Caco-2 (cell line): ENCODE results near the gene ZNF208. TPM values are rescaled to one million over a fixed set of nuclear protein-coding genes. Genes with fewer than 3 reads are reported as not detected.
A peak's percentile ranks its signal among the peaks of the same experiment; 100 is the strongest.
"Not testable (repeated sequence)": the region's sequence is repeated elsewhere in the genome, so short reads cannot be mapped to it uniquely, and the experiment has no call there.

Experiments used
- BruUV-seq: library from RNA; stranded (reverse); fragments of 400-500 nt; replicated peaks from 2 replicates; lab custom pipeline; 2021; lab: Mats Ljungman, UMichigan
- CTCF ChIA-PET: fragments of 300-600 bp; sonication (Branson Sonifier 250); formaldehyde crosslinking; loops from one replicate; lab custom pipeline; 2022; ENCODE audit warnings: antibody characterized with exemption; lab: Charles Lee
- POLR2A ChIA-PET: fragments of 300-600 bp; sonication (Branson Sonifier 250); formaldehyde crosslinking; loops from one replicate; lab custom pipeline; 2022; ENCODE audit warnings: antibody characterized with exemption; lab: Charles Lee
- DNase-seq, 2 experiments: peaks; one replicate each; pipeline versions ENCODE4 v3.0.0 to v3.0.0-alpha.2; 2020 to 2022
- H3K27me3 ChIP-seq: replicated peaks from 2 replicates; pipeline ENCODE4 v1.6.0; 2011; ENCODE audit warnings: low read length; ENCODE audit not compliant: control insufficient read depth, insufficient read depth
- H3K36me3 ChIP-seq: 2 replicates; pipeline ENCODE4 v1.5.1; 2011; ENCODE audit warnings: low read length; ENCODE audit not compliant: control insufficient read depth, insufficient read depth
- H3K4me1 ChIP-seq: fragments of 250-450 bp; sonication (Bioruptor Pico); 2 replicates; pipeline ENCODE4 v1.5.1; 2020; ENCODE audit warnings: mild to moderate bottlenecking
- H3K4me3 ChIP-seq: 2 replicates; pipeline ENCODE4 v1.5.1; 2011; ENCODE audit warnings: low read depth, mild to moderate bottlenecking, control low read depth, low read length
- H3K9me3 ChIP-seq: fragments of 250-450 bp; sonication (Bioruptor Pico); 2 replicates; pipeline ENCODE4 v1.5.1; 2020; ENCODE audit warnings: mild to moderate bottlenecking, moderate library complexity
- H3K27ac Mint-ChIP-seq: one replicate; pipeline ENCODE4 v1.8.0; 2022; ENCODE audit warnings: mixed read lengths; ENCODE audit not compliant: unreplicated experiment
- H3K27me3 Mint-ChIP-seq: one replicate; pipeline ENCODE4 v1.8.0; 2022; ENCODE audit warnings: mixed read lengths; ENCODE audit not compliant: insufficient read depth, unreplicated experiment
- H3K36me3 Mint-ChIP-seq: one replicate; pipeline ENCODE4 v1.8.0; 2022; ENCODE audit warnings: mild to moderate bottlenecking, mixed read lengths; ENCODE audit not compliant: insufficient read depth, unreplicated experiment
- H3K4me1 Mint-ChIP-seq: one replicate; pipeline ENCODE4 v1.8.0; 2022; ENCODE audit warnings: low read depth, mixed read lengths; ENCODE audit not compliant: unreplicated experiment
- H3K4me3 Mint-ChIP-seq: one replicate; pipeline ENCODE4 v1.8.0; 2022; ENCODE audit warnings: mild to moderate bottlenecking, moderate library complexity, mixed read lengths; ENCODE audit not compliant: unreplicated experiment
- H3K9me3 Mint-ChIP-seq: one replicate; pipeline ENCODE4 v1.8.0; 2022; ENCODE audit warnings: mixed read lengths; ENCODE audit not compliant: unreplicated experiment
- intact Hi-C: fragments of 100-400 bp; cut with micrococcal nuclease; formaldehyde crosslinking; loops from one replicate; pipeline ENCODE4 v1.10.0; 2022; ENCODE audit not compliant: unreplicated experiment
- total RNA-seq: library from RNA; stranded (reverse); gene quantifications from 2 replicates; pipeline ENCODE4 v1.2.3, GENCODE V29; 2022
- TF ChIP-seq, protein P1 (sequence below), 2 experiments: fragments of 200-600 bp in 1 of 2; IDR thresholded peaks; 1 replicate in 1 of 2; 2 replicates in 1 of 2; pipeline versions ENCODE4 v1.5.1 to v1.8.0; 2011 to 2022; ENCODE audit warnings: antibody characterized with exemption in 1 of 2, control low read depth in 1 of 2, inconsistent platforms in 1 of 2, low read depth in 1 of 2, low read length in 1 of 2, mild to moderate bottlenecking in 1 of 2, moderate library complexity in 1 of 2; ENCODE audit not compliant: insufficient read depth in 1 of 2, severe bottlenecking in 1 of 2, unreplicated experiment in 1 of 2

The ZNF208 gene
- total RNA-seq, 1 experiment from 2014 or later = not detected

DNA sequence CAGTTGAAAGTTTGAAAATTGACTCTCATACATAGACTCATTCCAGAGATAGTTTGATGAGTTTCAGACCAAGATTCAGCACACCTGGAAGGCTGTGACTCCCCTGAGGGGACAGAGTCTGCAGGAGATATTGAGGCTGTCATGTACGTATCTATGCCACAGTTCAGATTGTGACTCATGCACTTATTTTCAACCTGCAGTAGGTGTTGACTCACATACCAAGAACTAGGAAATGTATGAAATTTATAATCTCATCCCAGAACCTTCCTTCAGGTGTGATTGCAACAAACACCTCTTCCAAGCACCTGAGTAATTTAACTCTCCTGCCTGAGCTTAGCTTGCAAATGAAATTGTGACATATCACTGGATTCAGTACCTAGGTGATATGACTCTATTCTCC is 110.3 kb downstream of the ZNF208 start:
- H3K36me3 Mint-ChIP-seq = no peaks in the 10 kb centered on the region
- no peaks in the 10 kb centered on the region for H3K4me1 ChIP-seq
- no peak overlapping the region for H3K4me3 ChIP-seq
- ChIA-PET POLR2A (no interaction called here), CTCF (no interaction called here)
- no peak for DNase-seq
- H3K9me3 ChIP-seq = no peaks in the 10 kb centered on the region; the same call in 1 of the 2 replicates
- no TSS peak for BruUV-seq
- TF ChIP-seq, protein P1, sequence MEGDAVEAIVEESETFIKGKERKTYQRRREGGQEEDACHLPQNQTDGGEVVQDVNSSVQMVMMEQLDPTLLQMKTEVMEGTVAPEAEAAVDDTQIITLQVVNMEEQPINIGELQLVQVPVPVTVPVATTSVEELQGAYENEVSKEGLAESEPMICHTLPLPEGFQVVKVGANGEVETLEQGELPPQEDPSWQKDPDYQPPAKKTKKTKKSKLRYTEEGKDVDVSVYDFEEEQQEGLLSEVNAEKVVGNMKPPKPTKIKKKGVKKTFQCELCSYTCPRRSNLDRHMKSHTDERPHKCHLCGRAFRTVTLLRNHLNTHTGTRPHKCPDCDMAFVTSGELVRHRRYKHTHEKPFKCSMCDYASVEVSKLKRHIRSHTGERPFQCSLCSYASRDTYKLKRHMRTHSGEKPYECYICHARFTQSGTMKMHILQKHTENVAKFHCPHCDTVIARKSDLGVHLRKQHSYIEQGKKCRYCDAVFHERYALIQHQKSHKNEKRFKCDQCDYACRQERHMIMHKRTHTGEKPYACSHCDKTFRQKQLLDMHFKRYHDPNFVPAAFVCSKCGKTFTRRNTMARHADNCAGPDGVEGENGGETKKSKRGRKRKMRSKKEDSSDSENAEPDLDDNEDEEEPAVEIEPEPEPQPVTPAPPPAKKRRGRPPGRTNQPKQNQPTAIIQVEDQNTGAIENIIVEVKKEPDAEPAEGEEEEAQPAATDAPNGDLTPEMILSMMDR (IDR thresholded peaks at IDR 0.05; ENCODE audit: insufficient read depth in 1 of 2, low read depth in 1 of 2, low read length in 1 of 2, severe bottlenecking in 1 of 2, unreplicated experiment in 1 of 2) = no peak
- H3K4me3 Mint-ChIP-seq = no peak overlapping the region
- no peaks in the 10 kb centered on the region for H3K4me1 Mint-ChIP-seq
- H3K9me3 Mint-ChIP-seq = peaks cover 33% of the 10 kb centered on the region
- H3K27me3 Mint-ChIP-seq = no peaks in the 10 kb centered on the region
- H3K27me3 ChIP-seq = no peaks in the 10 kb centered on the region
- intact Hi-C loops = no loop called here
- no peak overlapping the region for H3K27ac Mint-ChIP-seq
- H3K36me3 ChIP-seq = no peaks in the 10 kb centered on the region

DNA sequence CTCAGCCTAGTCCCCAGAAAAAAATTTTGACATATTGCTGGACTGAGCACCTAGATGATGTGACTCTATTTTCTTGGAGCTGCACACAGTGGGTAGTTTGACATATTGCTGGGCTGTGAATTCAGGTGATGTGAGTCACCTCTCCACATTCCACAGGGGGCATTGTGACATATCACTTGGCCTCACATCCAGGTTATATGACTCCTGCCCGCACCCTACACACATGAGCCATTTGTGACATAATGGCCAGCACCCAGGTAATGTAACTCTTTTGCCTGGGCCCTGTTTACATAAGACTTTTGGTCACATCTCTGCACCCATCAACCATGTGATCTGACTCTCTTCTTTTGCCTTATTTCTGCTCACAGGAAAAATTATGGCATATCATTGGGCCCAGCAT is 119.7 kb downstream of the ZNF208 start:
- no peak for DNase-seq
- Mint-ChIP-seq H3K36me3 (no peaks in the 10 kb centered on the region), H3K9me3 (peaks cover 32% of the 10 kb centered on the region), H3K27ac (no peak overlapping the region), H3K27me3 (no peaks in the 10 kb centered on the region), H3K4me1 (no peaks in the 10 kb centered on the region), H3K4me3 (no peak overlapping the region)
- ChIA-PET POLR2A (no interaction called here), CTCF (no interaction called here)
- TF ChIP-seq, protein P1 (IDR thresholded peaks at IDR 0.05; ENCODE audit: insufficient read depth in 1 of 2, low read depth in 1 of 2, low read length in 1 of 2, severe bottlenecking in 1 of 2, unreplicated experiment in 1 of 2) = no peak
- no TSS peak for BruUV-seq
- Histone ChIP-seq H3K9me3 (no peaks in the 10 kb centered on the region), H3K4me3 (no peak overlapping the region), H3K4me1 (no peaks in the 10 kb centered on the region), H3K36me3 (no peaks in the 10 kb centered on the region), H3K27me3 (no peaks in the 10 kb centered on the region)
- intact Hi-C loops = no loop called here

DNA sequence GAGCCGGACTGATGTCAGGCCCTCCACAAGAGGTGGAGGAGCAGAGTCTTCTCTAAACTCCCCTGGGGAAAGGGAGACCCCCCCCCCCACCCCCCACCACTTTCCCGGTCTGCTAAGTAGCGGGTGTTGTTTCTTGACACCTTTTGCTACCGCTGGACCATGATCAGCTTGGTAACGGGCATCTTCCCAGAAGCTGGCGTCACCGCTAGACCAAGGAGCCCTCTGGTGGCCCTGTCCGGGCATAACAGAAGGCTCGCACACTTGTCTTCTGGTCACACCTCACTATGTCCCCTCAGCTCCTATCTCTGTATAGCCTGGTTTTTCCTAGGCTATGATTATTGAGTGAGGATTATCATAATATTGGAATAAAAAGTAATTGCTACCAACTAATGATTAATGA is 120.7 kb downstream of the ZNF208 start:
- H3K36me3 ChIP-seq, H3K4me3 ChIP-seq, CTCF ChIA-PET, H3K9me3 ChIP-seq, H3K27me3 Mint-ChIP-seq, H3K27ac Mint-ChIP-seq, H3K4me1 Mint-ChIP-seq, BruUV-seq, H3K27me3 ChIP-seq, H3K36me3 Mint-ChIP-seq, POLR2A ChIA-PET, H3K4me3 Mint-ChIP-seq, H3K4me1 ChIP-seq, intact Hi-C loops: not testable (repeated sequence)
- peaks cover 32% of the 10 kb centered on the region for H3K9me3 Mint-ChIP-seq
- peak in 1 of 2 experiments; percentile 1 for DNase-seq

DNA sequence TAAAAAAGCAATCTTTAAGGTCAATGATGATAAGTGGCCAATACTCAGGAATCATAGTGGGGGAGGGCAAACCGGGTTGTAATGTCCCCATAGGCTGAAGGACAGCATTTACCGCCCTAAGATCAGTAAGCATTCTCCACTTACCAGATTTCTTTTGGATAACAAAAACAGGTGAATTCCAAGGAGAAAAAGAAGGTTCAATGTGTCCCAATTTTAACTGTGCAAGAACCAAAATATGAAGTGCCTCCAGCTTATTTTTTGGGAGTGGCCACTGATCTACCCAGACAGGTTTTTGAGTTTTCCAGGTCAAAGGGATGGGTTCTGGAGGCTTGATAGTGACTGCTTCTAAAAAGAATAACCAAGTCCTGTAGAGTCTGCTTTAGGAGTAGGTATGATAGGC is 125.2 kb downstream of the ZNF208 start:
- H3K36me3 ChIP-seq, POLR2A ChIA-PET, H3K4me1 Mint-ChIP-seq, CTCF ChIA-PET, BruUV-seq, intact Hi-C loops, H3K36me3 Mint-ChIP-seq, H3K27me3 Mint-ChIP-seq, H3K27me3 ChIP-seq, H3K27ac Mint-ChIP-seq, H3K4me3 Mint-ChIP-seq, H3K4me1 ChIP-seq, H3K9me3 ChIP-seq, H3K4me3 ChIP-seq, DNase-seq: not testable (repeated sequence)
- peaks cover 35% of the 10 kb centered on the region for H3K9me3 Mint-ChIP-seq

DNA sequence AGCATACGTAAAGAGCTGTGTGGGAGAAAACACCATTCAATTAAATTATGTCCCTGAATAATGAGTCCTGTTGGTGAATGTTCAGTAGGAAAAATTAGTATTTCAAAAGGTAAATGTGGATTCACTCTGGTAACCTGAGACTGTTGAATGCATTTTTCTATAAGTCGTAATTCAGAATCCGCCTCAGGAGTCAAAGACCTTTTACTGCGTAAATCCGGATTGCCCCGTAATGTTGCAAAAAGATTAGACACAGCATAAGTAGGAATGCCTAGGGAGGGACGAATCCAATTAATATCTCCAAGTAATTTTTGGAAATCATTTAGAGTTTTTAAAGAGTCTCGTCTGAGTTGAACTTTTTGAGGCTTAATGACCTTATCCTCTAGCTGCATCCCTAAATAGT is 126.0 kb downstream of the ZNF208 start:
- peaks cover 42% of the 10 kb centered on the region for H3K9me3 Mint-ChIP-seq
- H3K4me1 Mint-ChIP-seq, POLR2A ChIA-PET, intact Hi-C loops, DNase-seq, H3K36me3 Mint-ChIP-seq, H3K4me1 ChIP-seq, CTCF ChIA-PET, H3K27ac Mint-ChIP-seq, H3K4me3 Mint-ChIP-seq, H3K36me3 ChIP-seq, BruUV-seq, H3K9me3 ChIP-seq, H3K27me3 Mint-ChIP-seq, H3K27me3 ChIP-seq, H3K4me3 ChIP-seq: not testable (repeated sequence)
